GM12878 (cell line): ENCODE results near the gene TGFBI. TPM values are rescaled to one million over a fixed set of nuclear protein-coding genes. Genes with fewer than 3 reads are reported as not detected.
A peak's percentile ranks its signal among the peaks of the same experiment; 100 is the strongest.

ENCODE experiments used
- polyA plus RNA-seq, 11 experiments: library from polyadenylated mRNA; depleted of rRNA in 4 of 11; unstranded in 6 of 11; stranded (reverse) in 5 of 11; fragments of >200 nt; fragmentation: Nextera tagmentation in 4 of 11; fragmentation: Illumina TruSeq in 1 of 11; extraction: Ambion mirVana in 4 of 11; extraction: Trizol in 1 of 11; gene quantifications; 1 replicate in 1 of 11; 2 replicates in 10 of 11; pipeline versions ENCODE4 v1.2.1 to v1.2.3, GENCODE V29; 2011 to 2016; ENCODE audit warnings: inconsistent platforms in 2 of 11, missing spikeins in 2 of 11, low read depth in 1 of 11
- small RNA-seq: library from RNA; depleted of rRNA; stranded (forward); fragments of <200 nt; gene quantifications from one replicate; pipeline ENCODE3, GENCODE V24; 2014
- total RNA-seq, 4 experiments: library from RNA; depleted of rRNA in 3 of 4; stranded (reverse); fragments of >200 nt in 3 of 4; fragmentation: Illumina TruSeq in 1 of 4; extraction: Trizol in 1 of 4; gene quantifications; 2 replicates each; pipeline versions ENCODE4 v1.2.1 to v1.2.3, GENCODE V29; 2013 to 2021

Gene TGFBI
- total and polyA plus RNA-seq, 10 of the 15 experiments (the other 5 are each of a cell fraction or from before 2014, with no cell fraction given), result 0.12 to 1.8 (median 0.19) TPM

Small RNA genes within 50 kb of the gene (small RNA-seq; reads per million reads assigned to genes)
- gene VTRNA2-1, result 3.2 reads per million, percentile 78 among the genes with 10 or more reads in this experiment

Other genes starting within 250 kb of the TGFBI start
- gene SLC25A48, start 194.3 kb upstream of the TGFBI start, total RNA-seq (2014; rRNA removed), result 0.06 TPM in 1 of 2 replicates, not detected in the other
- gene SLC25A48, start 194.3 kb upstream of the TGFBI start, total RNA-seq (2014; rRNA removed; fragmentation: Illumina TruSeq; extraction: Trizol), result not detected in 2 replicates
- gene SLC25A48, start 194.3 kb upstream of the TGFBI start, total RNA-seq (2021), result not detected in 2 replicates
- gene SLC25A48, start 194.3 kb upstream of the TGFBI start, polyA plus RNA-seq (2011; rRNA removed), result not detected in 2 replicates
- not detected in 2 replicates for gene SLC25A48, start 194.3 kb upstream of the TGFBI start, polyA plus RNA-seq (2014; fragmentation: Illumina TruSeq; extraction: Trizol)
- not detected for gene SLC25A48, start 194.3 kb upstream of the TGFBI start, polyA plus RNA-seq (2014; fragmentation: Nextera tagmentation; extraction: Ambion mirVana)
- not detected in 2 replicates for gene SLC25A48, start 194.3 kb upstream of the TGFBI start, polyA plus RNA-seq (2014; rRNA removed)
- gene SLC25A48, start 194.3 kb upstream of the TGFBI start, polyA plus RNA-seq (2016; fragmentation: Nextera tagmentation; extraction: Ambion mirVana), result not detected
- gene IL9, start 133.1 kb upstream of the TGFBI start, total RNA-seq (2014; rRNA removed), result not detected in 2 replicates
- not detected in 2 replicates for gene IL9, start 133.1 kb upstream of the TGFBI start, total RNA-seq (2014; rRNA removed; fragmentation: Illumina TruSeq; extraction: Trizol)
- gene IL9, start 133.1 kb upstream of the TGFBI start, total RNA-seq (2021), result not detected in 2 replicates
- gene IL9, start 133.1 kb upstream of the TGFBI start, polyA plus RNA-seq (2011; rRNA removed), result not detected in 2 replicates
- not detected in 2 replicates for gene IL9, start 133.1 kb upstream of the TGFBI start, polyA plus RNA-seq (2014; fragmentation: Illumina TruSeq; extraction: Trizol)
- gene IL9, start 133.1 kb upstream of the TGFBI start, polyA plus RNA-seq (2014; fragmentation: Nextera tagmentation; extraction: Ambion mirVana), result not detected
- gene IL9, start 133.1 kb upstream of the TGFBI start, polyA plus RNA-seq (2014; rRNA removed), result not detected in 2 replicates
- not detected for gene IL9, start 133.1 kb upstream of the TGFBI start, polyA plus RNA-seq (2016; fragmentation: Nextera tagmentation; extraction: Ambion mirVana)
- not detected in 2 replicates for gene LECT2, start 74.0 kb upstream of the TGFBI start, total RNA-seq (2014; rRNA removed)
- not detected in 2 replicates for gene LECT2, start 74.0 kb upstream of the TGFBI start, total RNA-seq (2014; rRNA removed; fragmentation: Illumina TruSeq; extraction: Trizol)
- not detected in 2 replicates for gene LECT2, start 74.0 kb upstream of the TGFBI start, total RNA-seq (2021)
- gene LECT2, start 74.0 kb upstream of the TGFBI start, polyA plus RNA-seq (2011; rRNA removed), result not detected in 2 replicates
- not detected in 2 replicates for gene LECT2, start 74.0 kb upstream of the TGFBI start, polyA plus RNA-seq (2014; fragmentation: Illumina TruSeq; extraction: Trizol)
- not detected for gene LECT2, start 74.0 kb upstream of the TGFBI start, polyA plus RNA-seq (2014; fragmentation: Nextera tagmentation; extraction: Ambion mirVana)
- not detected in 2 replicates for gene LECT2, start 74.0 kb upstream of the TGFBI start, polyA plus RNA-seq (2014; rRNA removed)
- gene LECT2, start 74.0 kb upstream of the TGFBI start, polyA plus RNA-seq (2016; fragmentation: Nextera tagmentation; extraction: Ambion mirVana), result not detected
- 8.0 and 10.4 TPM in 2 replicates for gene SMAD5, start 103.9 kb downstream of the TGFBI start, total RNA-seq (2014; rRNA removed)
- 11.1 and 11.4 TPM in 2 replicates for gene SMAD5, start 103.9 kb downstream of the TGFBI start, total RNA-seq (2014; rRNA removed; fragmentation: Illumina TruSeq; extraction: Trizol)
- gene SMAD5, start 103.9 kb downstream of the TGFBI start, total RNA-seq (2021), result 14.8 and 15.4 TPM in 2 replicates
- gene SMAD5, start 103.9 kb downstream of the TGFBI start, polyA plus RNA-seq (2011; rRNA removed), result 40.6 and 56.1 TPM in 2 replicates
- gene SMAD5, start 103.9 kb downstream of the TGFBI start, polyA plus RNA-seq (2014; fragmentation: Illumina TruSeq; extraction: Trizol), result 9.2 and 11.1 TPM in 2 replicates
- gene SMAD5, start 103.9 kb downstream of the TGFBI start, polyA plus RNA-seq (2014; fragmentation: Nextera tagmentation; extraction: Ambion mirVana), result 1 to 10 TPM; 3.6 to 7.1 TPM
- 12.4 and 12.5 TPM in 2 replicates for gene SMAD5, start 103.9 kb downstream of the TGFBI start, polyA plus RNA-seq (2014; rRNA removed)
- 10 to 100 TPM; 14.2 to 16.0 TPM for gene SMAD5, start 103.9 kb downstream of the TGFBI start, polyA plus RNA-seq (2016; fragmentation: Nextera tagmentation; extraction: Ambion mirVana)
- gene SMIM32, start 164.2 kb downstream of the TGFBI start, total RNA-seq (2014; rRNA removed), result not detected in 2 replicates
- gene SMIM32, start 164.2 kb downstream of the TGFBI start, total RNA-seq (2014; rRNA removed; fragmentation: Illumina TruSeq; extraction: Trizol), result not detected in 2 replicates
- gene SMIM32, start 164.2 kb downstream of the TGFBI start, total RNA-seq (2021), result not detected in 2 replicates
- gene SMIM32, start 164.2 kb downstream of the TGFBI start, polyA plus RNA-seq (2011; rRNA removed), result not detected in 2 replicates
- not detected in 2 replicates for gene SMIM32, start 164.2 kb downstream of the TGFBI start, polyA plus RNA-seq (2014; fragmentation: Illumina TruSeq; extraction: Trizol)
- not detected for gene SMIM32, start 164.2 kb downstream of the TGFBI start, polyA plus RNA-seq (2014; fragmentation: Nextera tagmentation; extraction: Ambion mirVana)
- gene SMIM32, start 164.2 kb downstream of the TGFBI start, polyA plus RNA-seq (2014; rRNA removed), result not detected in 2 replicates
- gene SMIM32, start 164.2 kb downstream of the TGFBI start, polyA plus RNA-seq (2016; fragmentation: Nextera tagmentation; extraction: Ambion mirVana), result not detected